Measurements from ENCODE around the gene OGDHL. TPM values are rescaled to one million over a fixed set of nuclear protein-coding genes. Genes with fewer than 3 reads are reported as not detected.

Gene OGDHL
- total RNA-seq, 1 donor from 2014 or later: 2.8 TPM

GRCh38 chr10:49689882-49690510, 72.1 kb downstream of the OGDHL start:
- H3K27me3 Mint-ChIP-seq (ENCODE audit: insufficient read depth): peaks cover 48% of the 10 kb centered on the region
- no peaks in the 10 kb centered on the region for H3K36me3 Mint-ChIP-seq (ENCODE audit: low read depth)
- no peak overlapping the region for H3K4me3 Mint-ChIP-seq
- no peak overlapping the region for H3K27ac Mint-ChIP-seq
- intact Hi-C loops (cut with micrococcal nuclease): loop anchor here (5.0 kb wide), 1 partner anchor 98 kb away; no protein-coding TSS in a partner anchor
- no peaks in the 10 kb centered on the region for H3K9me3 Mint-ChIP-seq
- no peaks in the 10 kb centered on the region for H3K4me1 Mint-ChIP-seq (ENCODE audit: low read depth)
- no peak for DNase-seq (ENCODE audit: low spot score)

- intact Hi-C loops (cut with micrococcal nuclease): loop anchor here (5.0 kb wide), 1 partner anchor 97 kb away; no protein-coding TSS in a partner anchor
- H3K4me3 Mint-ChIP-seq: no peak overlapping the region
- no peak overlapping the region for H3K27ac Mint-ChIP-seq
- H3K4me1 Mint-ChIP-seq (ENCODE audit: low read depth): no peaks in the 10 kb centered on the region
- H3K27me3 Mint-ChIP-seq (ENCODE audit: insufficient read depth): peaks cover 53% of the 10 kb centered on the region
- no peaks in the 10 kb centered on the region for H3K36me3 Mint-ChIP-seq (ENCODE audit: low read depth)
- no peaks in the 10 kb centered on the region for H3K9me3 Mint-ChIP-seq
- no peak for DNase-seq (ENCODE audit: low spot score)
Measured at GRCh38 chr10:49688920-49689319, 73.2 kb downstream of the OGDHL start.

DNA sequence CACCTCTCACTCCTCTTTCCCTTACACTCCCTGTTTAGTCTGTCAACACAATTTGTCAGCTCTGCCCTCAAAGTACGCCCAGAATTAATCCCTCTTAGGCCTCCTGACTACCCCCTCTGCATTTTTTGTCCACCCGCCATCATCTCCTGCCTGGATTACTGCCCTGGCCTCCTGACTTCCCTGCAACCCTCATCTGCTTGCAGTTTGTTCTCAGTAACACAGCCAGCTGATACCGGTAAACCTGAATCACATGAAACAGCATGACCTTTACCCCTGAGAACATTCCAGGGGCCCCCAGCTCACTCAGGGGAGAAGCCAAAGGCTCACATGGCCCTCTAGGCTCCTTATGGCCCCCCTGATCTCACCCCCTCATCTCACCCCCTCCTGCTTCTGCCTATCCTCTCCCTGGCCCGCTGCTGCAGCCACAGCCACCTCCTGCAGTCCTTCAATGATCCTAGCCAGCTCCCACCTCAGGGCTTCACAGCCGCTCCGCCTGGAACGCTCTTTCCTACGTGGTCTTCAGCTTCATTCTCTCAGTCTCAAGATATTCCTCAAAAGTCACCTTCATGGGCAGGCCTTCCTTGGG, 73.8 kb downstream of the OGDHL start:
- Mint-ChIP-seq H3K4me3 (no peak overlapping the region), H3K4me1 (ENCODE audit: low read depth) (no peaks in the 10 kb centered on the region), H3K27ac (no peak overlapping the region), H3K36me3 (ENCODE audit: low read depth) (no peaks in the 10 kb centered on the region), H3K27me3 (ENCODE audit: insufficient read depth) (peaks cover 53% of the 10 kb centered on the region), H3K9me3 (no peaks in the 10 kb centered on the region)
- intact Hi-C loops (cut with micrococcal nuclease): loop anchor here (5.0 kb wide), 1 partner anchor 96 kb away; no protein-coding TSS in a partner anchor
- no peak for DNase-seq (ENCODE audit: low spot score)

GRCh38 chr10:49686651-49687050, 75.5 kb downstream of the OGDHL start:
- DNase-seq (ENCODE audit: low spot score): no peak
- Mint-ChIP-seq H3K9me3 (no peaks in the 10 kb centered on the region), H3K4me3 (no peak overlapping the region), H3K36me3 (ENCODE audit: low read depth) (no peaks in the 10 kb centered on the region), H3K27me3 (ENCODE audit: insufficient read depth) (peaks cover 43% of the 10 kb centered on the region), H3K4me1 (ENCODE audit: low read depth) (no peaks in the 10 kb centered on the region), H3K27ac (no peak overlapping the region)
- intact Hi-C loops (cut with micrococcal nuclease): loop anchor here (5.0 kb wide), 1 partner anchor 94 kb away; no protein-coding TSS in a partner anchor

Other genes starting within 250 kb of the OGDHL start
- gene ERCC6, start 223.2 kb downstream of the OGDHL start, total RNA-seq: 11.2 and 11.7 TPM in 2 replicates
- gene SLC18A3, start 152.0 kb downstream of the OGDHL start, total RNA-seq: not detected in 2 replicates
- gene CHAT, start 148.3 kb downstream of the OGDHL start, total RNA-seq: 0.54 and 0.83 TPM in 2 replicates
- not detected in 2 replicates for gene C10orf53, start 82.7 kb downstream of the OGDHL start, total RNA-seq
- gene PARG, start 179.7 kb upstream of the OGDHL start, total RNA-seq: 35.8 and 38.2 TPM in 2 replicates
- 31.6 and 31.7 TPM in 2 replicates for gene TIMM23B, start 179.7 kb upstream of the OGDHL start, total RNA-seq
- 25.0 and 27.6 TPM in 2 replicates for gene AGAP6, start 226.1 kb upstream of the OGDHL start, total RNA-seq

All from activated T-helper 1 cell treated with anti-CD3 and anti-CD28 coated beads, Interleukin-12 subunit alpha, Interleukin-12 subunit beta, Interleukin-2, Interleukin-4 antibody, amounts not matched to agents 30 ng/mL and 10 ng/mL and 1 ng/mL, durations not matched to agents 14 hours and 24 hours and 36 hours (primary cell).